Psoas muscle (tissue), 8 donors: Measurements from ENCODE around the gene NFKB1. TPM values are rescaled to one million over a fixed set of nuclear protein-coding genes. Genes with fewer than 3 reads are reported as not detected.

ENCODE experiments used
- ATAC-seq, 4 donors: fragments of 200-7000 bp; cut with Tn5 transposase; one replicate each; pipeline ENCODE4 v1.9.1; 2020; ENCODE audit warnings: moderate library complexity in 3 of 4, mild to moderate bottlenecking in 2 of 4
- DNase-seq, 2 donors: peaks; one replicate each; pipeline ENCODE4 v3.0.0-alpha.2; 2020
- H3K27ac ChIP-seq: fragments of 200-600 bp; one replicate; pipeline ENCODE4 v1.8.0; 2022
- H3K27me3 ChIP-seq, 3 donors: fragments of 200-600 bp in 1 of 3; one replicate each; pipeline versions ENCODE4 v1.6.1 to v1.8.0; 2013 to 2022; ENCODE audit warnings: low read length in 2 of 3, mild to moderate bottlenecking in 2 of 3, moderate library complexity in 1 of 3; ENCODE audit not compliant: insufficient read depth in 3 of 3
- H3K36me3 ChIP-seq, 2 donors: fragments of 200-600 bp in 1 of 2; one replicate each; pipeline versions ENCODE4 v1.6.1 to v1.8.0; 2013 to 2022; ENCODE audit warnings: low read depth in 1 of 2, mild to moderate bottlenecking in 1 of 2, moderate library complexity in 1 of 2; ENCODE audit not compliant: insufficient read depth in 1 of 2
- H3K4me1 ChIP-seq: fragments of 200-600 bp; one replicate; pipeline ENCODE4 v1.8.0; 2022
- H3K4me3 ChIP-seq: fragments of 200-600 bp; one replicate; pipeline ENCODE4 v1.8.0; 2022; ENCODE audit warnings: mild to moderate bottlenecking
- H3K9me3 ChIP-seq: fragments of 200-600 bp; one replicate; pipeline ENCODE4 v1.8.0; 2022
- WGBS, 3 donors: extraction: QIAGEN DNeasy Blood & Tissue Kit; methylation state at CpG; one replicate each; pipeline versions ENCODE4 v1.1.6 to v1.1.7; 2013; 5-methylcytosine and 5-hydroxymethylcytosine counted together
- intact Hi-C, 2 donors: fragments of 100-400 bp; cut with DNase I; formaldehyde crosslinking; loops; one replicate each; pipeline versions ENCODE4 v1.11.0 to v1.14.2; 2022
- polyA plus RNA-seq, 3 donors: library from polyadenylated mRNA; stranded (reverse); fragments of 200-250 nt; gene quantifications; one replicate each; pipeline ENCODE4 v1.2.3, GENCODE V29; 2013
- total RNA-seq, 4 donors: library from RNA; stranded (reverse); fragmentation: NEBNext Ultra II Directional in 2 of 4; extraction: Animal tissue kit (Norgen Biotek cat#: 25700) in 2 of 4; gene quantifications; one replicate each; pipeline versions ENCODE4 v1.2.1 to v1.2.4, GENCODE V29; 2021 to 2023
- TF ChIP-seq, protein P1 (sequence below): fragments of 200-600 bp; IDR thresholded peaks from one replicate; pipeline ENCODE4 v1.8.0; 2022; ENCODE audit warnings: antibody characterized with exemption
- donor health status: healthy with polysubstance abuse.
- donor health status: DM: no; HTN: no; CAD: no; lungs with moderate emphysema.
- donor health status: Bipolar disorder and iron deficiency.
- donor health status: healthy.
- donor health status: DM: yes; HTN: yes; CAD: no.
- donor health status: DM: no; HTN: no; CAD: no.
- donor health status: DM: no; HTN: no; CAD: no.
- donor health status: DM: yes; HTN: yes; CAD: no.

NFKB1 gene
- total and polyA plus RNA-seq, 7 donors, result 11.7 to 47.5 (median 20.1) TPM

DNA sequence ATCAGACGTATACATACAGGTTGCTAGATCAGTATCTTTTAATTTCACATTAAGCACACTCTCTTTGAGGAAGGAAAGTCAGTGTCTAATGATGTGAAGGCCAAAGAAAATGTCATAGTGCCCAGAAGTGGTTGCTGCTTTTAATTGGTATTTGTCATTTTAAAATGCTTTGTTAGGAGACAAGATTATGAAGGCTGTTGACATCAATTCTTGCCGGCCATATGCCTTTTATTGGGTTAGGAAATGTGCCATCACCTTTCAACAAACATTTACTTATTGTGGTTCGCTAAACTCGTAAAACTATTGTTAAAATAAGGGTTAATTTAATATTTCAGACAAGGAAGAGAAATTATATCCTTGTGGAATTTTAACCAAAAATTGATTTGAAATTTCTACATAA lies 32.2 kb downstream of the NFKB1 start:
- TF ChIP-seq, protein P1, sequence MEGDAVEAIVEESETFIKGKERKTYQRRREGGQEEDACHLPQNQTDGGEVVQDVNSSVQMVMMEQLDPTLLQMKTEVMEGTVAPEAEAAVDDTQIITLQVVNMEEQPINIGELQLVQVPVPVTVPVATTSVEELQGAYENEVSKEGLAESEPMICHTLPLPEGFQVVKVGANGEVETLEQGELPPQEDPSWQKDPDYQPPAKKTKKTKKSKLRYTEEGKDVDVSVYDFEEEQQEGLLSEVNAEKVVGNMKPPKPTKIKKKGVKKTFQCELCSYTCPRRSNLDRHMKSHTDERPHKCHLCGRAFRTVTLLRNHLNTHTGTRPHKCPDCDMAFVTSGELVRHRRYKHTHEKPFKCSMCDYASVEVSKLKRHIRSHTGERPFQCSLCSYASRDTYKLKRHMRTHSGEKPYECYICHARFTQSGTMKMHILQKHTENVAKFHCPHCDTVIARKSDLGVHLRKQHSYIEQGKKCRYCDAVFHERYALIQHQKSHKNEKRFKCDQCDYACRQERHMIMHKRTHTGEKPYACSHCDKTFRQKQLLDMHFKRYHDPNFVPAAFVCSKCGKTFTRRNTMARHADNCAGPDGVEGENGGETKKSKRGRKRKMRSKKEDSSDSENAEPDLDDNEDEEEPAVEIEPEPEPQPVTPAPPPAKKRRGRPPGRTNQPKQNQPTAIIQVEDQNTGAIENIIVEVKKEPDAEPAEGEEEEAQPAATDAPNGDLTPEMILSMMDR, result no peak
- Histone ChIP-seq H3K36me3 (peaks cover 2 to 31% of the 10 kb centered on the region in 2 donors), H3K27me3 (no peaks in the 10 kb centered on the region), H3K27ac (no peak overlapping the region), H3K4me1 (peaks cover 16% of the 10 kb centered on the region), H3K4me3 (no peak overlapping the region), H3K9me3 (no peaks in the 10 kb centered on the region)
- intact Hi-C loops, result no loop called here
- ATAC-seq, result no peak
- 93 to 96% (median 94%) methylated on average over 4 of the region's 4 CpGs for WGBS, 3 donors
- no peak for DNase-seq

DNA sequence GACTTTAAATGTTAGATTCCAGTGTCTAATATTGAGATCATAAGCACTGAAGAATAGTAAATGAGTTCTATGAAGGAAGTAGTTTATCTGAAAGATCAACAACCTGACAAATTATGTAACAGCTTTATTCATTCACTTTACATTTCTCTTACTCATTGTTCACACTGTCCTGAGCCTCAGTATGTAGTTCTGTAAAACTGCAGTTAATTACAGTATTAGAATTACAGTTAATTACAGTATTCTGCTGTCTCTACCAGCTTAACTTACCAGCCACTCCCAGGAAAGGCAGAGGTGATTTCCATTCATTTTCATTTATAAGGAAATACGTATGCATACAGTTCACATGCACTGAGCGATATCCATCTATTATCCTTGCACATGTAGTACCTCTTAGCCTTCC lies 32.7 kb downstream of the NFKB1 start:
- Histone ChIP-seq H3K9me3 (no peaks in the 10 kb centered on the region), H3K27me3 (no peaks in the 10 kb centered on the region), H3K27ac (no peak overlapping the region), H3K4me3 (no peak overlapping the region), H3K4me1 (peaks cover 15% of the 10 kb centered on the region), H3K36me3 (peaks cover 0 to 36% of the 10 kb centered on the region in 2 donors)
- 93 to 96% (median 94%) methylated on average over 2 of the region's 2 CpGs for WGBS, 3 donors
- TF ChIP-seq, protein P1, result no peak
- ATAC-seq (no peak), DNase-seq (no peak)
- intact Hi-C loops, result no loop called here

DNA sequence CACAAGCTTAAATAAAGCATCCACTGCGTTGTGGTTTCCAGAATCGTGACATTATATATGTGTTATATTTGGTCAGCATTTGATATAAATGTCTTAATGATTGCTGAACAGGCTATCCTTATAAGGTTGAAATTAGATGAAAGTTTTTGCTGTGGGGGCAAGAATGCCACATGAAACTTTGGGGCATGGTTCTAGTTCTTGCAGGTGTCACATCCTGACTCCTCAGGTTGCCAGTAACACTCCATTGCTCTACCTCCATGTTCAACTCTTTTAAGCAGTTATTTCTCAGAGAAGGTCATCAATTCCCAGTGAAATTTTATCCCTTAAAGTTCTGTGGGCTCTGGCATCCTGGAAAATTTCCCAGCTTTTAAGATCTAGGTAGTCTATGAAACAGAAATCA lies 33.7 kb downstream of the NFKB1 start:
- Histone ChIP-seq H3K4me3 (no peak overlapping the region), H3K27ac (no peak overlapping the region), H3K36me3 (peaks cover 0 to 42% of the 10 kb centered on the region in 2 donors), H3K9me3 (no peaks in the 10 kb centered on the region), H3K27me3 (no peaks in the 10 kb centered on the region), H3K4me1 (peaks cover 9% of the 10 kb centered on the region)
- WGBS, 3 donors, result 71 to 94% (median 78%) methylated on average over 2 of the region's 2 CpGs
- ATAC-seq (no peak), DNase-seq (no peak)
- intact Hi-C loops, result no loop called here
- TF ChIP-seq, protein P1, result no peak

DNA sequence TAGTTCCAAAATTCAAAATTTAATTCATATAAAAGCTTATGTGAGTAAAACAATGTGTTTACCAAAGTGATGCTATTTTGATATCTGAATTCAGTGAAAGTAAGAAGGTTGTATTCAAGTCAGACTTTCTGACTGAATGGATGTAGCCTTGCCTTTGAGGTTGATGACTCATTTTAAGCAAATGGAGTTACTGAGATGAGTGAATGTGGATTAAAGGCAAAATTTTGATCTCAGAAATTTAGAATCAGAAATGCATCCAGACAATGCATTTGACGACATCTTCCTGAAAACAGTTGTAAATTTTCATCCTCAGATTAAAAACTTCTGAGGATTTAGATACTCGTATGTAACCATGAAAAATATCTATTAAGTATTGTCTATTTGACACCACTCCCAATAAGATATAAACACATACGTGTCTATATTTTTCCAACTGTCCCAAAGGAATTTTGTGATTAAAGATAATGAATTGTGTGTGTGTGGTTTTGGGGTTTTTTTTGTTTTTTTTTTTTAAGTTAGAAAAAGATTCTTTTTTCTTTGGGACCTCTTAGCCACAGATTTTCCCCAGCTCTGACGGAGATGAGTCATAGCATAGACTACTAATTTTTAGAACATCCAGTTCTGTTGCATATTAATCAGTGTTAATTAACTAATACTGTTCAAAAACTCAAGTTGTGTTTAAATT lies 34.4 kb downstream of the NFKB1 start:
- Histone ChIP-seq H3K27me3 (no peaks in the 10 kb centered on the region), H3K4me1 (peaks cover 9% of the 10 kb centered on the region), H3K9me3 (no peaks in the 10 kb centered on the region), H3K36me3 (peaks cover 0 to 41% of the 10 kb centered on the region in 2 donors), H3K27ac (no peak overlapping the region), H3K4me3 (no peak overlapping the region)
- DNase-seq (no peak), ATAC-seq (no peak)
- TF ChIP-seq, protein P1, result no peak
- intact Hi-C loops, result no loop called here
- WGBS, 3 donors, result 86 to 89% (median 87%) methylated on average over 4 of the region's 4 CpGs

DNA sequence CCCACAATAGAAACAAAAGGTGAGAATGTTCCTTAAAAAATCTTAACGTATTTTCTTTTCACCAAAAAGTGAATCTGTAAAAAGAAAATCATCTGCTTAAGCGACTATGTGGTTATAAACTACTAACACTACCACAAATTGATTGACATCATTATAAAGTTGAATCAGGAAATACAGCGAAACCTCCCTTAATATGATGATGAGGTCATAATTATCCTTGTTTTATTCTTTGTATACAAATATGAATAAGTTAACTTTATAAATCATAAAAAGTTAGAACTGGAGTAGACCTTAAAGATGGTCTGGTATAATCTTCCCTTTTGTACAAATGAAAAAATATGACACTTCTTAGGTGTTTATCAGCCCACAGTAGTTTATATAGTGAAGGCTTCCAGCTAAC lies 35.6 kb downstream of the NFKB1 start:
- Histone ChIP-seq H3K27me3 (no peaks in the 10 kb centered on the region), H3K4me3 (no peak overlapping the region), H3K36me3 (peaks cover 0 to 42% of the 10 kb centered on the region in 2 donors), H3K4me1 (peaks cover 9% of the 10 kb centered on the region), H3K9me3 (no peaks in the 10 kb centered on the region), H3K27ac (no peak overlapping the region)
- WGBS, 3 donors, result 93 to 96% (median 94%) methylated on average over 3 of the region's 3 CpGs
- TF ChIP-seq, protein P1, result no peak
- no peak for ATAC-seq
- DNase-seq, result no peak
- intact Hi-C loops, result no loop called here
